Motor neuron (in vitro differentiated cells): ENCODE measurements around the gene NKAPL. TPM values are rescaled to one million over a fixed set of nuclear protein-coding genes. Genes with fewer than 3 reads are reported as not detected.
A peak's percentile ranks its signal among the peaks of the same experiment; 100 is the strongest.

ENCODE experiments used
- ATAC-seq, 8 experiments: fragments of 200-7000 bp; cut with Tn5 transposase; replicated peaks in 6 of 8; 2 replicates each; pipeline ENCODE4 v1.8.0; 2021; ENCODE audit warnings: mild to moderate bottlenecking in 8 of 8, moderate library complexity in 8 of 8
- H3K27ac ChIP-seq, 2 donors: fragments of 250-450 bp; sonication (Bioruptor Pico); 2 replicates each; pipeline ENCODE4 v1.9.0; 2021; ENCODE audit warnings: antibody characterized with exemption in 2 of 2, mild to moderate bottlenecking in 2 of 2, moderate library complexity in 1 of 2
- H3K4me1 ChIP-seq, 2 donors: fragments of 250-450 bp; sonication (Bioruptor Pico); replicated peaks in 1 of 2; 2 replicates each; pipeline ENCODE4 v1.6.1; 2021; ENCODE audit warnings: antibody characterized with exemption in 2 of 2, mild to moderate bottlenecking in 2 of 2, moderate library complexity in 1 of 2
- H3K4me3 ChIP-seq, 5 donors: fragments of 250-450 bp; sonication (Bioruptor Pico); 2 replicates each; pipeline ENCODE4 v1.9.0; 2021; ENCODE audit warnings: antibody characterized with exemption in 5 of 5, mild to moderate bottlenecking in 5 of 5, moderate library complexity in 4 of 5
- WGBS, 10 experiments: fragments of 450-650 bp; shearing (Covaris generic); methylation state at CpG; one replicate each; pipeline ENCODE4 v1.0.0; 2022; 5-methylcytosine and 5-hydroxymethylcytosine counted together
- in situ Hi-C, 9 experiments: fragments of 400-800 bp; cut with MboI; loops; one replicate each; pipeline ENCODE4 v1.15.0; 2021; ENCODE audit warnings: low sequenced_read_pairs in 9 of 9, low pct_unique_long_range_greater_than_20kb in 2 of 9; ENCODE audit not compliant: unreplicated experiment in 9 of 9
- total RNA-seq, 8 experiments: library from RNA; unstranded; fragments of 300-600 nt; gene quantifications; 2 replicates each; pipeline versions ENCODE4 v1.2.3 to v1.2.4, GENCODE V29; 2022

The NKAPL gene
- total RNA-seq: 1 to 10 TPM in 1 of 8 experiments, under 1 TPM in 4, not detected in 3; 0.14 to 5.3 (median 0.42) TPM

- ATAC-seq: peak in 2 of 8 experiments; percentile 72 to 99
- H3K4me3 ChIP-seq: no peak within 1 kb of the TSS
- no peak within 1 kb of the TSS for H3K27ac ChIP-seq
- WGBS, 10 experiments: 30 to 95% (median 86%) methylated on average over 1 to 36 of the region's 58 CpGs
- no peaks in the 10 kb centered on the region for H3K4me1 ChIP-seq
- in situ Hi-C loops: loop anchor here in 1 of 9 experiments (25.0 kb wide), 1 partner anchor 122 kb away; the partner anchor contains the start of gene ZKSCAN8
Observed at GRCh38 chr6:28258877-28259777, at the start of gene NKAPL. Gene NKAPL, plus strand, starts transcription at chr6:28259297. Its CDS starts 75 bp downstream, at chr6:28259372.

GRCh38 chr6:28209753-28210535 is 49.2 kb upstream of the NKAPL start:
- in situ Hi-C loops: loop anchor here in 1 of 9 experiments (10.0 kb wide), 1 partner anchor 65 kb away; the partner anchor contains the start of gene ZKSCAN8
- no peak overlapping the region for H3K4me3 ChIP-seq
- H3K4me1 ChIP-seq: peaks cover 0 to 5% of the 10 kb centered on the region in 2 donors
- 37 to 90% (median 54%) methylated on average over 2 to 7 of the region's 7 CpGs for WGBS, 10 experiments
- ATAC-seq: no peak
- no peak overlapping the region for H3K27ac ChIP-seq

DNA sequence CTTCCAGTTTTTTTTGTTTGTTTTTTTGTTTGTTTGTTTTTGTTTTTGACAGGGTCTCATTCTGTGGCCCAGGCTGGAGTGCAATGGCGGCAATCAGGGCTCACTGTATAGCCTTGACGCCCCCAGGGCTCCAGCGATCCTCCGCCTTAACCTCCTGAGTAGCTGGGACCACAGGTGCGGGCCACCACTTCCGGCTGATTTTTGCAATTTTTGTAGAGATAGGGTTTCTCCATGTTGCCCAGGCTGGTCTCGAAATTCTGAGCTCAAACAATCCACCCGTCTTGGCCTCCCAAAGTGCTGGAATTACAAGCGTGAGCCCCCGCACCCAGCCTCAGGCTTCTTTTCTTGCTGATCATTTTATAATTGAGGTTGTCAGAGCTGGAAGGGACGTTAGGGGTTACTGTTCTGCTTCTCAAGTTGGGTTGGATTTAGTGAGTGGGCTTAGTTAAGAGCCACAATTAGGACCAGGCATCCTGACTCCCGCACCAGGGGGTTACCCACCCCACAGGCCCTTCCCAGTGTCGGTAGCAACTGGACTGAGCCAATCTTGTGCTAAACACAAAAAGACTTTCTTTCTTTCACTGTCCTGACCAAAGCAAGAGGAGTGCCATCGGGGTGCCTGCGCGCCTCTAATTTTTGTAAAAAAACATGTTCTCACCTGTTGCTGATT is 47.1 kb upstream of the NKAPL start:
- peak in 7 of 8 experiments; percentile 6 to 36 (median 20) for ATAC-seq
- 8 to 31% (median 20%) methylated on average over 2 to 12 of the region's 16 CpGs; no CpG with 5 or more reads in 1 of the 10 experiments for WGBS, 10 experiments
- Histone ChIP-seq H3K4me3 (peak overlapping the region; percentile 18 to 41 (median 31)), H3K27ac (no peak overlapping the region), H3K4me1 (peaks cover 0 to 5% of the 10 kb centered on the region in 2 donors)
- in situ Hi-C loops: loop anchor here in 1 of 9 experiments (10.0 kb wide), 1 partner anchor 67 kb away; the partner anchor contains the start of gene ZKSCAN8

DNA sequence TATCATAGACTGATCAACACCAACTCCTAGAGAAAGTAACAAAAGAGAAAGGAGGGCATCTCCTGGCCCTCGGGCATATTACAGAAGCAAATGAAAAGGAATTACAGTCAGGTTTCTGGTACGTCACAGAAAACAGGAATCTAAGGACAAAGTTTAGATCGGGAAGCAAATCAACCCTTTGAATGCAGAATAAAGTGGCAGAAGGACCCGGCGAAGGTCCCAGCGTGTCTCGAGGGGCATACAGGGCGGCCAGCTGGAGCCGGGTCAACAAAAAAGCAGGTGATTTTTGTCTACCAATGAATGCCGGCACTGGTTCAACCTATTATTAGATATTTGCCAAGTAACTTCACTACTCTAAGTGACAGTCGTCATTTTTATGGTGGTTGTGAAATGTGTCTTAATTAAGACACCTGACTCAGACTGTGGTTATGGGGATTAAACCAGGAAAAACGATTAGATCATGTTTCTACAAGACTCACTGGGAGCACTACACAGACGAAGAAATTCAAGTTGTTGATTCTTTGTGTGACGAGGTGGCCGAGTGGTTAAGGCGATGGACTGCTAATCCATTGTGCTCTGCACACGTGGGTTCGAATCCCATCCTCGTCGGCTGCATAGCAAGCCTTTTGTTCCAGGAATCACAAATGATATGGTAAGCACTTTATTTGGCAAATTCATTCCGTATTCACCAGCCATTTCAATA is 46.4 kb upstream of the NKAPL start:
- Histone ChIP-seq H3K4me1 (peaks cover 0 to 5% of the 10 kb centered on the region in 2 donors), H3K4me3 (peak overlapping the region; percentile 18 to 41 (median 31)), H3K27ac (no peak overlapping the region)
- 0 to 10% (median 2%) methylated on average over 7 to 20 of the region's 21 CpGs; no CpG with 5 or more reads in 1 of the 10 experiments for WGBS, 10 experiments
- peak; percentile 87 to 96 (median 91) for ATAC-seq
- in situ Hi-C loops: loop anchor here in 1 of 9 experiments (10.0 kb wide), 1 partner anchor 68 kb away; the partner anchor contains the start of gene ZKSCAN8

DNA sequence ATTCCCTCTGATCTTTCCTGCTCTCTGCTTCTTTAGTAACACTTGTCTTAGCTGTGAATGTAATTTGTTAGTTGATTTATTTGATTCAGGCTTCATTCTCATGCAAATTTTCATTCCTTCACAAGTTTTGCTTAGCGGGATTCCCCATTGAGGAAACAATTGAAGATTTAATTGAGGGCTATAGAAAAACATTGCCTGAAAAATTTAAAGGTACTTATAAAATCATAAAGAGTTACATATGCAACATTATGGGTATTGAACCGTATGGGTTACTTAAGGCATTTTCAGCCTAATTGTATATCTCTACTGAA is 45.9 kb upstream of the NKAPL start:
- H3K4me1 ChIP-seq: peaks cover under 1 to 2% of the 10 kb centered on the region in 2 donors
- in situ Hi-C loops: loop anchor here in 1 of 9 experiments (10.0 kb wide), 1 partner anchor 68 kb away; the partner anchor contains the start of gene ZKSCAN8
- ATAC-seq: no peak
- H3K4me3 ChIP-seq: peak overlapping the region in 2 of 5 donors; percentile 31 to 41
- WGBS, 10 experiments: 0 to 67% (median 19%) methylated on average over 1 to 2 of the region's 2 CpGs; no CpG with 5 or more reads in 1 of the 10 experiments
- H3K27ac ChIP-seq: no peak overlapping the region

- no peak overlapping the region for H3K4me3 ChIP-seq
- H3K27ac ChIP-seq: no peak overlapping the region
- ATAC-seq: no peak
- in situ Hi-C loops: loop anchor here in 1 of 9 experiments (10.0 kb wide), 1 partner anchor 71 kb away; the partner anchor contains the start of gene ZKSCAN8
- H3K4me1 ChIP-seq: peaks cover 2 to 3% of the 10 kb centered on the region in 2 donors
- WGBS, 10 experiments: 0 to 62% (median 46%) methylated on average over 2 to 6 of the region's 8 CpGs; no CpG with 5 or more reads in 1 of the 10 experiments
Observed at GRCh38 chr6:28215425-28215824, 43.7 kb upstream of the NKAPL start.

DNA sequence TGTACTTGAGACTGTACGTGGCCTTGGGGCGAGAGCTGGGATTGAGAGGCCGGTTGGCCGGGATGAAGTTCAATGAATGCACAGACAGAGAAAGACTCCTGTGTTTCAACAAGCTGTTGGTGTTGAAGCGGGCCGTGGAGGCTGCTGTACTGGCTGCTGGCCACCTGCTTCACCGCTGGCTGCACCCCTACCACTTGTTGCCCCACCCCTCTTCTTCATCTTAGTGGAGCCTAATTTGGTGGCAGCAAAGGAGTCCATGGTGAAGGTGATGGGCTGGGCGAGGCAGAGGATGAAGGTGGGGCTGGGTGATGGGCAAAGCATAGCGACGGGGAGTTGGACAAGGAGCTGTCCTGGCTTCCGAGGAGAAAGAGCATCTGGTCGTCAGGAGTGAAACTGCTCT is 41.2 kb upstream of the NKAPL start:
- ATAC-seq: no peak
- 67 to 97% (median 92%) methylated on average over 1 to 10 of the region's 12 CpGs; no CpG with 5 or more reads in 5 of the 10 experiments for WGBS, 10 experiments

GRCh38 chr6:28218312-28219248 is 40.5 kb upstream of the NKAPL start:
- peak overlapping the region; percentile 44 to 62 (median 54) for H3K4me3 ChIP-seq
- H3K4me1 ChIP-seq: peaks cover 2 to 3% of the 10 kb centered on the region in 2 donors
- 0 to 100% (median 12%) methylated on average over 1 to 16 of the region's 56 CpGs; no CpG with 5 or more reads in 2 of the 10 experiments for WGBS, 10 experiments
- in situ Hi-C loops: loop anchor here in 1 of 9 experiments (10.0 kb wide), 1 partner anchor 74 kb away; the partner anchor contains the start of gene ZKSCAN8
- ATAC-seq: peak; percentile 78 to 96 (median 94)
- H3K27ac ChIP-seq: peak overlapping the region in 1 of 2 donors; percentile 46

More for the DNA sequence above, 41.2 kb upstream of the NKAPL start:
- Histone ChIP-seq H3K27ac (no peak overlapping the region), H3K4me3 (no peak overlapping the region), H3K4me1 (peaks cover 2 to 3% of the 10 kb centered on the region in 2 donors)
- in situ Hi-C loops: loop anchor here in 1 of 9 experiments (10.0 kb wide), 1 partner anchor 73 kb away; the partner anchor contains the start of gene ZKSCAN8

- WGBS, 10 experiments: 23 to 80% (median 29%) methylated on average over 1 to 6 of the region's 6 CpGs
- Histone ChIP-seq H3K27ac (no peak overlapping the region), H3K4me3 (no peak overlapping the region), H3K4me1 (peaks cover 3 to 8% of the 10 kb centered on the region in 2 donors)
- in situ Hi-C loops: no loop called here
- peak in 2 of 8 experiments; percentile 13 to 74 for ATAC-seq
Observed at GRCh38 chr6:28220257-28221133, 38.6 kb upstream of the NKAPL start.
